KMS-11 (cell line): Measurements from ENCODE around the gene RTP1.
"Not testable (repeated sequence)": the region's sequence is repeated elsewhere in the genome, so short reads cannot be mapped to it uniquely, and the experiment has no call there.

ENCODE experiments used
- H2AFZ ChIP-seq: fragments of 200-600 bp; sonication (generic); 2 replicates; pipeline ENCODE4 v1.6.1; 2016; ENCODE audit warnings: antibody characterized with exemption, mixed run types, low read depth
- H3K27ac ChIP-seq: fragments of 200-600 bp; sonication (generic); 2 replicates; pipeline ENCODE4 v1.6.1; 2016; ENCODE audit warnings: mild to moderate bottlenecking, mixed run types
- H3K27me3 ChIP-seq: fragments of 200-600 bp; sonication (generic); 2 replicates; pipeline ENCODE4 v1.6.1; 2017; ENCODE audit warnings: mild to moderate bottlenecking, low read depth, mixed run types, moderate library complexity; ENCODE audit not compliant: insufficient read depth
- H3K36me3 ChIP-seq: fragments of 200-600 bp; sonication (generic); 2 replicates; pipeline ENCODE4 v1.6.1; 2017; ENCODE audit warnings: mild to moderate bottlenecking, mixed run types; ENCODE audit not compliant: insufficient read depth
- H3K4me1 ChIP-seq: fragments of 200-600 bp; sonication (generic); 2 replicates; pipeline ENCODE4 v1.6.1; 2016; ENCODE audit warnings: mild to moderate bottlenecking, low read depth, mixed run types; ENCODE audit not compliant: poor library complexity, severe bottlenecking
- H3K4me2 ChIP-seq: fragments of 200-600 bp; sonication (generic); 2 replicates; pipeline ENCODE4 v1.7.0; 2016; ENCODE audit warnings: mild to moderate bottlenecking, mixed run types
- H3K4me3 ChIP-seq: fragments of 200-600 bp; sonication (generic); IDR thresholded peaks from 2 replicates; pipeline ENCODE4 v1.6.1; 2017; ENCODE audit warnings: low read depth, low read length, mixed read lengths; ENCODE audit not compliant: insufficient read depth
- H3K79me2 ChIP-seq: fragments of 200-600 bp; sonication (generic); 2 replicates; pipeline ENCODE4 v1.6.1; 2016; ENCODE audit warnings: low read depth, mixed run types; ENCODE audit not compliant: insufficient read depth
- H3K9ac ChIP-seq: fragments of 200-600 bp; sonication (generic); 2 replicates; pipeline ENCODE4 v1.6.1; 2016; ENCODE audit warnings: mild to moderate bottlenecking, mixed run types
- H4K20me1 ChIP-seq: fragments of 200-600 bp; sonication (generic); 2 replicates; pipeline ENCODE4 v1.6.1; 2016; ENCODE audit warnings: mild to moderate bottlenecking, mixed run types; ENCODE audit not compliant: insufficient read depth
- TF ChIP-seq, protein P1 (sequence below): fragments of 200-600 bp; sonication (generic); conservative IDR thresholded peaks from 2 replicates; pipeline ENCODE4 v1.6.1; 2017; ENCODE audit warnings: low read depth, mild to moderate bottlenecking, antibody characterized with exemption, low read length, moderate library complexity, mixed read lengths

RTP1 gene

DNA sequence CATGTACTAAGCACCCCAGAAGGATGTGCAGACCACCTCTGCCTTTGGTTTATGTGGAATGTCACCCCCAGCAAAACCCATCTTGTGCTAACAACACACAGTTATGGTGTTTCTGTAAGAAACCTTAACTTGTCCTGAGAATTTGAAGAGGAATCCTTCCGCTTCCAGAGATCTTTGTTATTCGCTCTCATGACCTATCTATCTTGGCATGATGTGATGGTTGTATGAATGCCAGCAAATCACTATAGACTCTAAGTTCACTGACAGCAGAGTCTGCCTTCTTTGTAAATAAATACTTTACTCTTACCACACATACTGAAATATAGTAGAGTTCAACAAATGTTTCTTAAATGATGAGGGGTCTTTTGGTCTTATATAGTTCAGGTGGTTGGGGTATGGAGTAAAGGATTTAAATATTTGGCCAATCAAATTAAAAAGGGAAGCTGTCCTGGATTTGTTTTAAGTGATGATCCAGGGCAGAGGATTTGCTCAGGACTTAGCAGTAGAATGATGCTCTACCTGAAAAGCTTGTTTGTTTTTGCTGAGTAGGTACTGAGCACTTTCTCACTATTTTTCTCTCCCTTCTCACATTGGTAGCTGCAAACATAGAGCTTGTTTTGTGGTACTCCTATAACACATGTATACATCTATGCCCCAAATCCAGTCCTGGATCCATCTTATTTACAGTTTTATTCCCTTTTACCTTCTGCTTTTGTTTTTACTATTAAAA lies 27.9 kb upstream of the RTP1 start:
- H3K4me3 ChIP-seq: no peak overlapping the region
- no peak overlapping the region for H3K27ac ChIP-seq
- no peaks in the 10 kb centered on the region for H3K36me3 ChIP-seq
- H3K27me3 ChIP-seq: no peaks in the 10 kb centered on the region
- TF ChIP-seq, protein P1, sequence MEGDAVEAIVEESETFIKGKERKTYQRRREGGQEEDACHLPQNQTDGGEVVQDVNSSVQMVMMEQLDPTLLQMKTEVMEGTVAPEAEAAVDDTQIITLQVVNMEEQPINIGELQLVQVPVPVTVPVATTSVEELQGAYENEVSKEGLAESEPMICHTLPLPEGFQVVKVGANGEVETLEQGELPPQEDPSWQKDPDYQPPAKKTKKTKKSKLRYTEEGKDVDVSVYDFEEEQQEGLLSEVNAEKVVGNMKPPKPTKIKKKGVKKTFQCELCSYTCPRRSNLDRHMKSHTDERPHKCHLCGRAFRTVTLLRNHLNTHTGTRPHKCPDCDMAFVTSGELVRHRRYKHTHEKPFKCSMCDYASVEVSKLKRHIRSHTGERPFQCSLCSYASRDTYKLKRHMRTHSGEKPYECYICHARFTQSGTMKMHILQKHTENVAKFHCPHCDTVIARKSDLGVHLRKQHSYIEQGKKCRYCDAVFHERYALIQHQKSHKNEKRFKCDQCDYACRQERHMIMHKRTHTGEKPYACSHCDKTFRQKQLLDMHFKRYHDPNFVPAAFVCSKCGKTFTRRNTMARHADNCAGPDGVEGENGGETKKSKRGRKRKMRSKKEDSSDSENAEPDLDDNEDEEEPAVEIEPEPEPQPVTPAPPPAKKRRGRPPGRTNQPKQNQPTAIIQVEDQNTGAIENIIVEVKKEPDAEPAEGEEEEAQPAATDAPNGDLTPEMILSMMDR: no peak
- H2AFZ ChIP-seq: no peak overlapping the region
- no peaks in the 10 kb centered on the region for H3K4me1 ChIP-seq
- H3K9ac ChIP-seq: no peak overlapping the region
- no peaks in the 10 kb centered on the region for H4K20me1 ChIP-seq
- H3K4me2 ChIP-seq: no peak overlapping the region
- no peaks in the 10 kb centered on the region for H3K79me2 ChIP-seq

DNA sequence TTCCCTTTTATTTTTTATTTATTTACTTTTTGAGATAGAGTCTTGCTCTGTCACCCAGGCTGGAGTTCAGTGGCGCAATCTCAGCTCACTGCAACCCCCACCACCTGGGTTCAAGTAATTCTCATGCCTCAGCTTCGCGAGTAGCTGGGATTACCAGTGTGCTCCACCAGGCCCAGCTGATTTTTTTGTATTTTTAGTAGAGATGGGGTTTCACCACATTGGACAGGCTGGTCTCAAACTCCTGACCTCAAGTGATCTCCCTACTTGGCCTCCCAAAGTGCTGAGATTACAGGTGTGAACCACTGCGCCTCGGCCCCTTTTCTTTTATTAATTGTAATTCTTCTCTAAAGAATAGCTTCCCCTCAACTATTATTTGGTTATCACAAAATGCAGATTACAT lies 26.4 kb upstream of the RTP1 start:
- H2AFZ ChIP-seq, H3K27ac ChIP-seq, H3K4me1 ChIP-seq, H3K36me3 ChIP-seq, H3K27me3 ChIP-seq, H3K9ac ChIP-seq, H3K4me2 ChIP-seq, H3K4me3 ChIP-seq, H3K79me2 ChIP-seq, H4K20me1 ChIP-seq: not testable (repeated sequence)

GRCh38 chr3:187172929-187173328 lies 24.4 kb upstream of the RTP1 start:
- Histone ChIP-seq H3K9ac (no peak overlapping the region), H2AFZ (no peak overlapping the region), H3K4me2 (no peak overlapping the region), H3K27me3 (no peaks in the 10 kb centered on the region), H4K20me1 (no peaks in the 10 kb centered on the region), H3K27ac (no peak overlapping the region), H3K36me3 (no peaks in the 10 kb centered on the region), H3K79me2 (no peaks in the 10 kb centered on the region), H3K4me1 (no peaks in the 10 kb centered on the region), H3K4me3 (no peak overlapping the region)
- TF ChIP-seq, protein P1: no peak

DNA sequence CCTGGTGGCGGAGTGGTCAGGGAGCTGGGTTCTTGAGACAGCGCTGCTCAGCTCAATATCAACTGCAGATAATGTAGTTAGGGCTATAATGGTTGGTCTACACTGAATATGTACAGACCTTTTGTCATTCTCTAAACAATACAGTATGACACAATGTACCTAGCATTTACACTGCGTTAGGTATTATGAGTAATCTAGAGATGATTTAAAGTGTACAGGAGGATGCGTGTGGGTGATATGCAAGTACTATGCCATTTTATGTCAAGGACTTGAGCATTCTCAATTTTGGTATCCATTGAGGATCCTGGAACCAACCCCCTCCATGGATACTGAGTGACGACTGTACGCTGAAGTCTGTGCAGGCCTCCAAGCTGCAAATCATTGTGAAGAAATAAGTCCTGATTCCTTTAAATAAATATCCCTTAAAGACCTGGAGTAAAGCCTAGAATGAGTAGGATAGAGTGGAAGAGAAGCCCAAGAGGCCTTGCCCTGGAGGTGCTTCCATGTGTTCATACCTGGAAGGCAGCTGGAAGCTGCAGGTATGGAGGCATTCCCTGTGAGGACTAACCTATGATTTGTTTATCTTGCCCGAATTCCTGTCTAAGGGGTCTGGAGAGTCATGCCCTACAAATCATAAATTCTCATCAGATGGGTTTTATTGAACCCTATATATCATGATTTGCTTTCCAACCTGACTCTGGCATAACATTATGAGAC lies 15.7 kb upstream of the RTP1 start:
- Histone ChIP-seq H3K27me3 (no peaks in the 10 kb centered on the region), H3K4me3 (no peak overlapping the region), H3K79me2 (no peaks in the 10 kb centered on the region), H4K20me1 (no peaks in the 10 kb centered on the region), H3K4me2 (no peak overlapping the region), H2AFZ (no peak overlapping the region), H3K9ac (no peak overlapping the region), H3K27ac (no peak overlapping the region), H3K36me3 (no peaks in the 10 kb centered on the region), H3K4me1 (no peaks in the 10 kb centered on the region)
- TF ChIP-seq, protein P1: no peak

DNA sequence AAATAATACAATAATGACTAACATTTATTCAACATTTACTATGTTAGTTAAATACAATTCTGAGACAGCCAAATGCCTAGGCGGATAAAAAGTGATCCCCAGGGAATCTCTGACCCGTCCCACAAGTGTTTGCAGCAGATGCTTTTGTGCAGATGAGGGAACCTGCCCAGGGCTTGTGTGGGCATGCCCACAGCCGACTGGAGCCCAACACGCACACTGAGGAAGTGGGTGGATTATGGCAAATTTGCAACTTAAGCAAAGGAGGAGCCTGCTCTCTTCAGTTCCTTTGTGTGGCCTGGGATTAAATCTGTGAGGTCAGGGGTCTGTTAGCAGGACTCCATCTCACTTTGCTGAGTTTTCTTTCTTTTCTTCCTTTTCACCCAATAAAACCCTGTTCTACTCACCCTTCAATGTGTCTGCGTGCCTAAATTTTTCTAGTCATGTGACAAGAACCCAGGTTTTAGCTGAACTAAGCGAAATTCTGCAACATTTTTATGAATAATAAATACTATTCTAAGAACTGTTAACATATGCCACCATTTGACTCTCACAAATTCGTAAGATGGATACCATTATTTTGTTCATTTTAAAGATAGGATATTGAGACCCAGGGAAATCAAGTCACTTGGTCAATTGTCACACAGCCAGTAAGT lies 13.9 kb upstream of the RTP1 start:
- Histone ChIP-seq H3K9ac (no peak overlapping the region), H3K27ac (no peak overlapping the region), H3K4me1 (no peaks in the 10 kb centered on the region)

More for the DNA sequence above, 13.9 kb upstream of the RTP1 start:
- H3K79me2 ChIP-seq: no peaks in the 10 kb centered on the region
- TF ChIP-seq, protein P1: no peak
- H3K4me3 ChIP-seq: no peak overlapping the region
- no peaks in the 10 kb centered on the region for H3K27me3 ChIP-seq
- H4K20me1 ChIP-seq: no peaks in the 10 kb centered on the region
- H3K4me2 ChIP-seq: no peak overlapping the region
- H2AFZ ChIP-seq: no peak overlapping the region
- H3K36me3 ChIP-seq: no peaks in the 10 kb centered on the region
